ENCODE measurements around the gene SNAPC4.

DNA sequence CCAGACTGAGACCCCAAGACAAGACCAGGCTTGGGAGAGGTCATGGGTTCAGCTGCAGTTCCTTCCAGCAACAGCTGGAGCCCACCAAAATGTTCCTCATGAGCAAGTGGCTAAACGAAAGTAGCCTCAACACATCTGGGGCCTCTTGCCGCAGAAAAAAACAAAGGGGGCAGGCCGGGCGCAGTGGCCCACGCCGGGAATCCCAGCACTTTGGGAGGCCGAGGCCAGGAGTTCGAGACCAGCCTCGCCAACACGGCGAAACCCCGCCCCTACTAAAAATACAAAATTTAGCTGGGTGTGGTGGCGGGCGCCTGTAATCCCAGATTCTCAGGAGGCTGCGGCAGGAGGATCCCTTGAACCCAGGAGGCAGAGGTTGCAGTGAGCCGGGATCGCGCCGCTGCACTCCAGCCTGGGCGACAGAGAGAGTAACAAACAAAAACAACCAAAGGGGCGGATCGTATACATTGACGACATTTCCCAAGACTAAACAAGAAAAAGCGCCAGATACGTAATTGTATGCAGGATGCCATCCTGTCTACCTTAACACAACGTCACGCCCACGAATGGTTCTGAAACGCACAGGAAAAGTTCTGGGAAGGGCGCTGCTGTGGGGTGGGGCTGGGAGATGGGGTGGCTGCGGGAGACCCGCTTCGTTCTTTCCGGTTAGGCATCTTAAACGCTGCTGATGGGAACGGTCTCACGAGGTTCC is 38.0 kb upstream of the SNAPC4 start:
- no peak for TF ChIP-seq MYC (IDR thresholded peaks at IDR 0.05; ENCODE audit: low read depth, low read length)
- TF ChIP-seq, protein P1, sequence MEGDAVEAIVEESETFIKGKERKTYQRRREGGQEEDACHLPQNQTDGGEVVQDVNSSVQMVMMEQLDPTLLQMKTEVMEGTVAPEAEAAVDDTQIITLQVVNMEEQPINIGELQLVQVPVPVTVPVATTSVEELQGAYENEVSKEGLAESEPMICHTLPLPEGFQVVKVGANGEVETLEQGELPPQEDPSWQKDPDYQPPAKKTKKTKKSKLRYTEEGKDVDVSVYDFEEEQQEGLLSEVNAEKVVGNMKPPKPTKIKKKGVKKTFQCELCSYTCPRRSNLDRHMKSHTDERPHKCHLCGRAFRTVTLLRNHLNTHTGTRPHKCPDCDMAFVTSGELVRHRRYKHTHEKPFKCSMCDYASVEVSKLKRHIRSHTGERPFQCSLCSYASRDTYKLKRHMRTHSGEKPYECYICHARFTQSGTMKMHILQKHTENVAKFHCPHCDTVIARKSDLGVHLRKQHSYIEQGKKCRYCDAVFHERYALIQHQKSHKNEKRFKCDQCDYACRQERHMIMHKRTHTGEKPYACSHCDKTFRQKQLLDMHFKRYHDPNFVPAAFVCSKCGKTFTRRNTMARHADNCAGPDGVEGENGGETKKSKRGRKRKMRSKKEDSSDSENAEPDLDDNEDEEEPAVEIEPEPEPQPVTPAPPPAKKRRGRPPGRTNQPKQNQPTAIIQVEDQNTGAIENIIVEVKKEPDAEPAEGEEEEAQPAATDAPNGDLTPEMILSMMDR (IDR thresholded peaks at IDR 0.05; ENCODE audit: low read depth, low read length) = no peak
- TF ChIP-seq POLR2A (IDR thresholded peaks at IDR 0.05; ENCODE audit: extremely low read depth, insufficient read length) = no peak
- TF ChIP-seq, protein P2, sequence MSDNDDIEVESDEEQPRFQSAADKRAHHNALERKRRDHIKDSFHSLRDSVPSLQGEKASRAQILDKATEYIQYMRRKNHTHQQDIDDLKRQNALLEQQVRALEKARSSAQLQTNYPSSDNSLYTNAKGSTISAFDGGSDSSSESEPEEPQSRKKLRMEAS (IDR thresholded peaks at IDR 0.05; ENCODE audit: low read depth, low read length) = no peak
